PFSK-1 (cell line): ENCODE data around the gene MYCBP2.

Source experiments
- POLR2AphosphoS5 ChIP-seq: IDR thresholded peaks from 2 replicates; pipeline ENCODE4 v1.6.1; 2012; ENCODE audit warnings: low read depth, mild to moderate bottlenecking, control low read depth, low read length, moderate library complexity
- REST ChIP-seq, 2 experiments: IDR thresholded peaks; 2 replicates each; pipeline versions ENCODE4 v1.6.1 to v1.8.0; 2011 to 2012; ENCODE audit warnings: low read depth in 2 of 2, low read length in 2 of 2, control low read depth in 1 of 2, inconsistent platforms in 1 of 2, mild to moderate bottlenecking in 1 of 2, moderate library complexity in 1 of 2; ENCODE audit not compliant: insufficient read depth in 1 of 2
- SIN3A ChIP-seq: IDR thresholded peaks from 2 replicates; pipeline ENCODE4 v1.6.1; 2012; ENCODE audit warnings: mild to moderate bottlenecking, low read length, moderate library complexity, borderline replicate concordance; ENCODE audit not compliant: insufficient read depth
- TAF1 ChIP-seq: IDR thresholded peaks from 2 replicates; pipeline ENCODE4 v1.6.1; 2012; ENCODE audit warnings: low read length, control low read depth, borderline replicate concordance; ENCODE audit not compliant: insufficient read depth

GRCh38 chr13:77239312-77239711, 87.6 kb downstream of the MYCBP2 start:
- TF ChIP-seq POLR2AphosphoS5 (no peak), TAF1 (no peak), REST (IDR thresholded peaks at IDR 0.05; ENCODE audit: insufficient read depth in 1 of 2, low read depth in 2 of 2, low read length in 2 of 2) (no peak), SIN3A (no peak)
